ENCODE measurements around the gene CRYBG2. TPM values are rescaled to one million over a fixed set of nuclear protein-coding genes. Genes with fewer than 3 reads are reported as not detected.
A peak's percentile ranks its signal among the peaks of the same experiment; 100 is the strongest.

Gene CRYBG2
- total RNA-seq, 1 experiment from 2014 or later, result 0.64 TPM

DNA sequence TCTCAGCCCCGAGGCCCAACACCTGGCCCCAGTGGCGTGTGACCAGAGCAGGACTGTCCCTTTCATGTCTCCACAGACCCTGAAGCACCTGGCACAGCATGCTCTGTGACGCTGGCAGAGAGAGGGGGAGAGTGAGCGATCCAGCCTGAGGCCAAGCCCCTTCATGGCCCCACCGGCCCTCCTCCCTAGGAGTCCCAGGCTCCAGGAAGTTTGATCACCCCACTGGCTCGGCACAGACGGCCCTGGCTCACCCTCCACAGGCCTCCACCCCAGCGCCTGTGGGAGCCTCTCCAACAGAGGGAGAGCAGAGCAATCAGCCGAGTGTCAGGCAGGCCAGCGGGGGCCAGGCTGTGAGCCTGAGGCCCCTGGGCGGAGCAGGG, 63.1 kb downstream of the CRYBG2 start:
- Histone ChIP-seq H3K4me3 (ENCODE audit: low read depth in 2 of 2, low read length in 2 of 2) (no peak overlapping the region), H3K36me3 (ENCODE audit: control insufficient read depth, insufficient read depth, low read length) (no peaks in the 10 kb centered on the region), H3K27me3 (ENCODE audit: control insufficient read depth, insufficient read depth, low read length) (no peaks in the 10 kb centered on the region), H3K9me3 (ENCODE audit: control insufficient read depth, insufficient read depth, low read depth, low read length) (no peaks in the 10 kb centered on the region), H3K27ac (ENCODE audit: low read length) (no peak overlapping the region), H3K4me1 (ENCODE audit: control insufficient read depth, insufficient read depth, low read length) (no peaks in the 10 kb centered on the region)
- DNase-seq (ENCODE audit: low read depth, low spot score) (no peak), ATAC-seq (0 out of 2 replicates have a peak, but pooled peaks have one; percentile 20)
- intact Hi-C loops (cut with micrococcal nuclease; ENCODE audit: unreplicated experiment) (no loop called here), in situ Hi-C loops (cut with HindIII; ENCODE audit: low pct_unique_long_range_greater_than_20kb, low sequenced_read_pairs) (no loop called here)
- no peak for TF ChIP-seq SIN3A (IDR thresholded peaks at IDR 0.05; ENCODE audit: borderline replicate concordance, insufficient read depth, low read depth, low read length)
- TF ChIP-seq, protein P1, sequence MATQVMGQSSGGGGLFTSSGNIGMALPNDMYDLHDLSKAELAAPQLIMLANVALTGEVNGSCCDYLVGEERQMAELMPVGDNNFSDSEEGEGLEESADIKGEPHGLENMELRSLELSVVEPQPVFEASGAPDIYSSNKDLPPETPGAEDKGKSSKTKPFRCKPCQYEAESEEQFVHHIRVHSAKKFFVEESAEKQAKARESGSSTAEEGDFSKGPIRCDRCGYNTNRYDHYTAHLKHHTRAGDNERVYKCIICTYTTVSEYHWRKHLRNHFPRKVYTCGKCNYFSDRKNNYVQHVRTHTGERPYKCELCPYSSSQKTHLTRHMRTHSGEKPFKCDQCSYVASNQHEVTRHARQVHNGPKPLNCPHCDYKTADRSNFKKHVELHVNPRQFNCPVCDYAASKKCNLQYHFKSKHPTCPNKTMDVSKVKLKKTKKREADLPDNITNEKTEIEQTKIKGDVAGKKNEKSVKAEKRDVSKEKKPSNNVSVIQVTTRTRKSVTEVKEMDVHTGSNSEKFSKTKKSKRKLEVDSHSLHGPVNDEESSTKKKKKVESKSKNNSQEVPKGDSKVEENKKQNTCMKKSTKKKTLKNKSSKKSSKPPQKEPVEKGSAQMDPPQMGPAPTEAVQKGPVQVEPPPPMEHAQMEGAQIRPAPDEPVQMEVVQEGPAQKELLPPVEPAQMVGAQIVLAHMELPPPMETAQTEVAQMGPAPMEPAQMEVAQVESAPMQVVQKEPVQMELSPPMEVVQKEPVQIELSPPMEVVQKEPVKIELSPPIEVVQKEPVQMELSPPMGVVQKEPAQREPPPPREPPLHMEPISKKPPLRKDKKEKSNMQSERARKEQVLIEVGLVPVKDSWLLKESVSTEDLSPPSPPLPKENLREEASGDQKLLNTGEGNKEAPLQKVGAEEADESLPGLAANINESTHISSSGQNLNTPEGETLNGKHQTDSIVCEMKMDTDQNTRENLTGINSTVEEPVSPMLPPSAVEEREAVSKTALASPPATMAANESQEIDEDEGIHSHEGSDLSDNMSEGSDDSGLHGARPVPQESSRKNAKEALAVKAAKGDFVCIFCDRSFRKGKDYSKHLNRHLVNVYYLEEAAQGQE (IDR thresholded peaks at IDR 0.05; ENCODE audit: insufficient read depth in 1 of 2, low read depth in 2 of 2, low read length in 1 of 2), result no peak
- TF ChIP-seq POLR2AphosphoS5 (IDR thresholded peaks at IDR 0.05; ENCODE audit: low read depth, low read length), result no peak
- TF ChIP-seq, protein P2, sequence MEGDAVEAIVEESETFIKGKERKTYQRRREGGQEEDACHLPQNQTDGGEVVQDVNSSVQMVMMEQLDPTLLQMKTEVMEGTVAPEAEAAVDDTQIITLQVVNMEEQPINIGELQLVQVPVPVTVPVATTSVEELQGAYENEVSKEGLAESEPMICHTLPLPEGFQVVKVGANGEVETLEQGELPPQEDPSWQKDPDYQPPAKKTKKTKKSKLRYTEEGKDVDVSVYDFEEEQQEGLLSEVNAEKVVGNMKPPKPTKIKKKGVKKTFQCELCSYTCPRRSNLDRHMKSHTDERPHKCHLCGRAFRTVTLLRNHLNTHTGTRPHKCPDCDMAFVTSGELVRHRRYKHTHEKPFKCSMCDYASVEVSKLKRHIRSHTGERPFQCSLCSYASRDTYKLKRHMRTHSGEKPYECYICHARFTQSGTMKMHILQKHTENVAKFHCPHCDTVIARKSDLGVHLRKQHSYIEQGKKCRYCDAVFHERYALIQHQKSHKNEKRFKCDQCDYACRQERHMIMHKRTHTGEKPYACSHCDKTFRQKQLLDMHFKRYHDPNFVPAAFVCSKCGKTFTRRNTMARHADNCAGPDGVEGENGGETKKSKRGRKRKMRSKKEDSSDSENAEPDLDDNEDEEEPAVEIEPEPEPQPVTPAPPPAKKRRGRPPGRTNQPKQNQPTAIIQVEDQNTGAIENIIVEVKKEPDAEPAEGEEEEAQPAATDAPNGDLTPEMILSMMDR (IDR thresholded peaks at IDR 0.05), result no peak
- TF ChIP-seq TCF7L2 (IDR thresholded peaks at IDR 0.05; ENCODE audit: low read depth, low read length), result no peak
- CTCF ChIA-PET, result interaction anchor here (0.6 kb wide), 1 partner anchor 126 kb away, joined by 5 read pairs; no protein-coding TSS in a partner anchor
- POLR2A ChIA-PET, result interaction anchor here (0.6 kb wide), 1 partner anchor 861 kb away, joined by 3 read pairs; no protein-coding TSS in a partner anchor
- no TSS peak for BruUV-seq (replicated peaks)

DNA sequence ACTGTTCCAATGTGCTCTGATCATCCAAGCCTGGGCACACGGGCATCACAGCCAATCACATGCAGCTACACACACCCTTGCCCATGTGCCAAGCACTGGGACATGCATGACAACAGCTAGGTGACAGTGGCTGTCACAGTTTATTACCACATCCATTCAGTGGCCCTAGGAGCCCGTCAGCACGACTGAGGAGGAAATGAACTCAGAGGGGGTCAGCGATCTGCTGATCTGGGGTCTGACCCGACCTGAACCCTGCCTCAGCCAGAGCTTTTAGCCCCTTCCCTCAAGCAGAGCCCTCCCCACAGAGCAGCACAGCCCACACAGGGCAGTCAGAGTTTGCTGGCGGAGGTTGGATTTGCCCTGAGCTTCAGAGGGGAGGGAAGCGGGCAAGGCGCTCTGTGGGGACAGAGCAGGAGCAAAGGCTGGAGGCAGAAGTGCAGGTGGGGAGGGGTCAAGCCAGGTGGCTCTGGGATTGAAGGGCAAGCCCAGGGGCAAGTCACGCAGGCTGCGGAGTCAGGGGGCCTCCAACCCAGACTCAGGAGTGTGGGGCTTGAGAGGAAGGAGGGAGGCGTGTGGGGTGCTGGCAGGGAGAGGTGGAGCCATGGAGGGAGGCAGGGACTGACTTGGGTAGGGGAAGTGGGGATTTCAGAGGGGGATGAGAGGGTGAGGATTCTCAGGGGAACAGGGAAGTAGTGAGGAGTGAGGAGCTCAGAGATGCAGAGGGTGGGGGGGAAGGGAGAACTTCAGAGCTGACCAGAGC, 63.6 kb downstream of the CRYBG2 start:
- Histone ChIP-seq H3K4me3 (ENCODE audit: low read depth in 2 of 2, low read length in 2 of 2) (no peak overlapping the region), H3K27me3 (ENCODE audit: control insufficient read depth, insufficient read depth, low read length) (no peaks in the 10 kb centered on the region), H3K27ac (ENCODE audit: low read length) (no peak overlapping the region), H3K36me3 (ENCODE audit: control insufficient read depth, insufficient read depth, low read length) (no peaks in the 10 kb centered on the region), H3K4me1 (ENCODE audit: control insufficient read depth, insufficient read depth, low read length) (peaks cover under 1% of the 10 kb centered on the region; the same call in 1 of the 2 replicates), H3K9me3 (ENCODE audit: control insufficient read depth, insufficient read depth, low read depth, low read length) (no peaks in the 10 kb centered on the region)
- ChIA-PET POLR2A (interaction anchor here (0.6 kb wide), 1 partner anchor 861 kb away, joined by 3 read pairs; no protein-coding TSS in a partner anchor), CTCF (interaction anchor here (0.6 kb wide), 1 partner anchor 125 kb away, joined by 5 read pairs; no protein-coding TSS in a partner anchor)
- DNase-seq (ENCODE audit: low read depth, low spot score) (no peak), ATAC-seq (no peak)
- intact Hi-C loops (cut with micrococcal nuclease; ENCODE audit: unreplicated experiment), result no loop called here
- TF ChIP-seq, protein P1 (IDR thresholded peaks at IDR 0.05; ENCODE audit: insufficient read depth in 1 of 2, low read depth in 2 of 2, low read length in 1 of 2), result no peak
- in situ Hi-C loops (cut with HindIII; ENCODE audit: low pct_unique_long_range_greater_than_20kb, low sequenced_read_pairs), result no loop called here
- no TSS peak for BruUV-seq (replicated peaks)

All from Panc1 (cell line).